Nephron (organoid): ENCODE results near the gene C1QL1.

Experiments
- H3K27ac Mint-ChIP-seq, 3 experiments: 2 replicates each; pipeline ENCODE4 v1.8.0; 2020; ENCODE audit warnings: mixed read lengths in 3 of 3, mild to moderate bottlenecking in 2 of 3, moderate library complexity in 1 of 3
- H3K27me3 Mint-ChIP-seq: 2 replicates; pipeline ENCODE4 v1.8.0; 2021; ENCODE audit warnings: low read depth, mild to moderate bottlenecking, moderate library complexity, mixed read lengths
- H3K36me3 Mint-ChIP-seq: 2 replicates; pipeline ENCODE4 v1.8.0; 2020; ENCODE audit warnings: low read depth, mixed read lengths
- H3K4me1 Mint-ChIP-seq: 2 replicates; pipeline ENCODE4 v1.8.0; 2020; ENCODE audit warnings: mixed read lengths
- H3K4me3 Mint-ChIP-seq, 3 experiments: 2 replicates each; pipeline ENCODE4 v1.8.0; 2020; ENCODE audit warnings: mild to moderate bottlenecking in 3 of 3, mixed read lengths in 3 of 3, moderate library complexity in 2 of 3
- H3K9me3 Mint-ChIP-seq: 2 replicates; pipeline ENCODE4 v1.8.0; 2020; ENCODE audit warnings: mixed read lengths
- TF ChIP-seq, protein P1 (sequence below), 3 experiments: fragments of 200-600 bp; sonication (generic); IDR thresholded peaks; one replicate each; pipeline ENCODE4 v1.5.0; 2021; ENCODE audit warnings: antibody characterized with exemption in 3 of 3; ENCODE audit not compliant: unreplicated experiment in 3 of 3

C1QL1 gene

DNA sequence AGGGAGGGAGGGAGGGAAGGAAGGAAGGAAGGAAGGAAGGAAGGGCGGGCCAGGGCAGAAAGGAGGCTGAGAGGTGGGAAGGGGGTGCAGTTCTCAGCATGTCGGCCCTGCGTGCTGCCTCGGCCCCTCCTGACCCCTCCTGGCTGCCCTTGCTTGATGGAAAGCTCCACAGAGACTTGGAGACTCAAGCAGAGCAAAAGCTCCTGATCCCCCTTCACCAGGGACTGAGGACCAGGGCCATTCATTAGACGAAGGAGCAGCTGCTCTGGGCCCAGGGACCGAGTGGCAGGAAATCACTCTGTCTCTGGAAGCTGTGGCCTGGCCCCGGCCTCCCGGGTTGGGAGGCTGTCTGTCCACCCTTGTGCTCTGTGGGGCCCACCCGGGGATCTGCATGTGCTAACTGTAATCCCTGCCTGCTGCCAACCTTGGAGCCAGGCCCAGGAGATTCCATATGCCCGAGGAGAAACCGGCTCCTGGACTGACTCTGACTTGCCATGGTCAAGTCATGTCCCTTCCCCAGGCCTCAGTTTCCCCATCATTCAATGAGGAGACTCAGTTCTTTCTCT, 27.4 kb upstream of the C1QL1 start:
- Mint-ChIP-seq H3K27me3 (peaks cover 7% of the 10 kb centered on the region), H3K27ac (peak overlapping the region in 1 of 3 experiments; percentile 11), H3K4me3 (no peak overlapping the region), H3K9me3 (peaks cover 8% of the 10 kb centered on the region), H3K4me1 (peaks cover 47% of the 10 kb centered on the region), H3K36me3 (no peaks in the 10 kb centered on the region)
- TF ChIP-seq, protein P1, sequence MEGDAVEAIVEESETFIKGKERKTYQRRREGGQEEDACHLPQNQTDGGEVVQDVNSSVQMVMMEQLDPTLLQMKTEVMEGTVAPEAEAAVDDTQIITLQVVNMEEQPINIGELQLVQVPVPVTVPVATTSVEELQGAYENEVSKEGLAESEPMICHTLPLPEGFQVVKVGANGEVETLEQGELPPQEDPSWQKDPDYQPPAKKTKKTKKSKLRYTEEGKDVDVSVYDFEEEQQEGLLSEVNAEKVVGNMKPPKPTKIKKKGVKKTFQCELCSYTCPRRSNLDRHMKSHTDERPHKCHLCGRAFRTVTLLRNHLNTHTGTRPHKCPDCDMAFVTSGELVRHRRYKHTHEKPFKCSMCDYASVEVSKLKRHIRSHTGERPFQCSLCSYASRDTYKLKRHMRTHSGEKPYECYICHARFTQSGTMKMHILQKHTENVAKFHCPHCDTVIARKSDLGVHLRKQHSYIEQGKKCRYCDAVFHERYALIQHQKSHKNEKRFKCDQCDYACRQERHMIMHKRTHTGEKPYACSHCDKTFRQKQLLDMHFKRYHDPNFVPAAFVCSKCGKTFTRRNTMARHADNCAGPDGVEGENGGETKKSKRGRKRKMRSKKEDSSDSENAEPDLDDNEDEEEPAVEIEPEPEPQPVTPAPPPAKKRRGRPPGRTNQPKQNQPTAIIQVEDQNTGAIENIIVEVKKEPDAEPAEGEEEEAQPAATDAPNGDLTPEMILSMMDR (IDR thresholded peaks at IDR 0.05; ENCODE audit: unreplicated experiment in 3 of 3), result no peak

DNA sequence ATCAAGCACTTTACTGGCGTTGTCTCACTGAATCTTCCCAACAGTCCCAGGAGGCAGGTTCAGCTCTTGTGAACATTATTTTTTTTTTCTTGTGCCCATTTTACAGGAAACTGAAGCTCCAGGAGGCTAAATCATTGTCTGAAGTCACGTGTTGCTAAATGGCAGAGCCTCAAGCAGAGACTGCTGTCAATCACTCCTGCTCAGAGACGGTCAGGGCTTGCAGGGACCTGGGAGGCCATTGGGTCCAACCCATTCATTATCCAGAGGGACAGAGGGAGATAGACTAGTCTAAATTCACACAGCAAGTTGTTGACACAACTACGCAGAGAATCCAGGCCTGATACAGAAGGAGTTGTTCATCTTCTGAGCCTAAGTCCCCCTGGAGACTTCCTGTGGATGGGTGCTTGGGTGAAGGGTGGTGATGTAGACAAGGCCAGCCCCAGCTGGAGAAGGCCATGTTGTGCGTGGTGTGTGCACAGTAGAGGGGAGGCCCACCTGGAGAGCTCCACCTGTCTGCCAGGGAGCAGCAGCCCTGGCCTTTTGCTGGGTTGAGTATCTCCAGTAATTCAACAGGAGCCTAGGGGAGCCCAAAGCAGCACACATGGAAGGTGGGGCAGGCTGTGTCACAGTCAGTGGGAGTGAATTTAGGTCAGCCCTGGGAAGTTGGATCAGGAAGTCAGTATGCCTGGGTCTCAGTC, 24.3 kb upstream of the C1QL1 start:
- TF ChIP-seq, protein P1 (IDR thresholded peaks at IDR 0.05; ENCODE audit: unreplicated experiment in 3 of 3), result no peak
- Mint-ChIP-seq H3K4me1 (peaks cover 56% of the 10 kb centered on the region), H3K27ac (no peak overlapping the region), H3K27me3 (peaks cover 19% of the 10 kb centered on the region), H3K9me3 (no peaks in the 10 kb centered on the region), H3K36me3 (no peaks in the 10 kb centered on the region), H3K4me3 (no peak overlapping the region)

DNA sequence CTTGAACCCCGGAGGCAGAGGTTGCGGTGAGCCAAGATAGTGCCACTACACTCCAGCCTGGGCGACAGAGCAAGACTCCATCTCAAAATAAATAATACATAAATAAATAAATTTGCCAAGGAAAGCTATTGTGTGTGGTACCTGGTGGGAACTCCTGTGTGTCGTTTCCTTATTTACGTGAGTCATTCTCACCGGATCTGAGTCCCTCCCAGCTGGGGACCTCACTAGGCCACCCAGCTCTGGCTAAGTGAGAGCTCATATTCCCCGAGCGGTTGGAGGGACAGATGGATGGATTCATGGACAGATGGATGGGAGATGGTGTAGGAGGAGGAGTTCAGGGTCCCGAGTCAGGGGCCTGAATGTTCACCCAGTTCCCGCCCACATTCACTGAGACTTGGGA, 22.9 kb upstream of the C1QL1 start:
- Mint-ChIP-seq H3K27ac (peak overlapping the region in 2 of 3 experiments; percentile 24 to 32), H3K36me3 (no peaks in the 10 kb centered on the region), H3K9me3 (no peaks in the 10 kb centered on the region), H3K4me1 (peaks cover 46% of the 10 kb centered on the region), H3K27me3 (peaks cover 19% of the 10 kb centered on the region), H3K4me3 (no peak overlapping the region)
- TF ChIP-seq, protein P1 (IDR thresholded peaks at IDR 0.05; ENCODE audit: unreplicated experiment in 3 of 3), result no peak

DNA sequence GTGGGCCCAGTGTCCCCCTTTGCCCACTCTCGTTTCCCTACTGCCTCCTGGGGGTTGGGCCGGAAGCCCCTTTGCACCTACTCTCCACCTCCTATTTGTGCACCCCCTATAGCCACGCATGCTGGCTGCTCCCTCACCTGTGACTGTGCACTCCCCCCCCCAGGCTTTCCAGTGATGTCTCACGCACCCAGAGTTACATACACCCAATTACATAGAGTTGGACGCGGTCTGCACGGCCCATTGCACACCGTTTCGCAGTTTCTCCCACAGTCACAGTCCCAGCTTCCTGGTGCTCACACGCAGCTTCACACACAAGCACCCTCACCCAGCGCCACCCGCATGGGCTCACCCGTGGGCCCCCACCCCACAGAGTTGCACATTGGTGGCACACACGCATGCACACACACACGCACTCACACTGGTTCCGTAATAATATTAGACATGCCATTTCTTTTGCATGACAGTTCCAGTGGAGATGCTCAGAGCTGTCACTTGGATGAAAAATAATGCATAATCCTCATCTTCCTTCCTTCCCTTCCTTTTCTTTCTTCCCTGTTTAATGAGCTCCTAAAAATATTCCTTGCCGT, 21.5 kb upstream of the C1QL1 start:
- Mint-ChIP-seq H3K4me3 (no peak overlapping the region), H3K27ac (peak overlapping the region; percentile 13 to 30 (median 21)), H3K4me1 (peaks cover 42% of the 10 kb centered on the region), H3K36me3 (no peaks in the 10 kb centered on the region), H3K27me3 (peaks cover 19% of the 10 kb centered on the region), H3K9me3 (no peaks in the 10 kb centered on the region)
- TF ChIP-seq, protein P1 (IDR thresholded peaks at IDR 0.05; ENCODE audit: unreplicated experiment in 3 of 3), result no peak

DNA sequence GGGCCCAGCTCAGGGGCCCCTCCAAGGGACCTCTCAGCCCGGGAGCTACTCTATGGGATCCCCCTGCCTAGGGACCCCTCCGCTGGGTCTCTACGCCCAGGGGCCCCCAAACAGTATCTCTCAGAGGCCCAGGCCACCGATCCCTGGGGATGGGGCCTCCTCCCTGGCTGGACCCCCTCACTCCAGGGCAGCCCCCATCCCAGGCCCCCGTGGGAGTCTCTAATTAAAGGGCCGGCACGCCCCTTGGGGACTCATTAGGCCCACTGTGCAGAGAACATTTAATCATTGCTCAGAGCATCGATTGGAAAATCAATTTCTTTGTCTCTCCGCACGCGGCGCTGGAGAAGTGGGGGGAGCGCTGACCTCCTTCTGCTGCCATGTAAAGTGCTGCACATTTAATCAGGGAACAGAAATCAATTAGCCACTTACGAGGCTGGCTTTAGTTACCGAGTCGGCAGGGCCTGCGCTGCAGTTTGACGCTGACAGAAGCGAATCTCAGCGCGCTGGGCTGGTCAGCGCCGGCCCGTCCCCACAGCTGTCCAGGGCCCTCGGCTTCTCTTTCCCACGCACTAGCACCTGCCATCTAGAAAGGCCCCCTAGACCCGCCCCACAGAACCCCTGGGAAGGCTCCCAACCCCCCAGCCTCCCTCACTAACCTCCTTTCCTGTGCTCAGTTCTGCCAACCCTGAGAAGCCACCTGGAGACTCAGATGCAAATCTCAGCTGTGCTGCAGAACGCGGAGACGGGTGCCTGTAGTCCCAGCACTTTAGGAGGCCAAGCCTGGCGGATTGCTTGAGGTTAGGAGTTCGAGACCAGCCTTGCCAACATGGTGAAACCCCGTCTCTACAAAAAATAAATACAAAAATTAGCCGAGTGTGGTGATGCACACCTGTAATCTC, 20.2 kb upstream of the C1QL1 start:
- Mint-ChIP-seq H3K27me3 (peaks cover 12% of the 10 kb centered on the region), H3K4me1 (peaks cover 37% of the 10 kb centered on the region), H3K4me3 (peak overlapping the region in 1 of 3 experiments; percentile 58), H3K36me3 (no peaks in the 10 kb centered on the region), H3K9me3 (no peaks in the 10 kb centered on the region), H3K27ac (peak overlapping the region in 2 of 3 experiments; percentile 83 to 92)
- TF ChIP-seq, protein P1 (IDR thresholded peaks at IDR 0.05; ENCODE audit: unreplicated experiment in 3 of 3), result no peak
